ENCODE measurements around the gene DTD1.

- TF ChIP-seq CTCF (IDR thresholded peaks at IDR 0.05) (no peak), POLR2A (IDR thresholded peaks at IDR 0.05) (no peak)
These were observed 44.6 kb upstream of the DTD1 start for GRCh38 chr20:18543216-18543615.
